HG02642 (cell line): Measurements from ENCODE around the gene CTU2.

Experiments
- ATAC-seq: cut with Tn5 transposase; IDR thresholded peaks from one replicate; pipeline ENCODE4 v1.9.1; 2021; ENCODE audit warnings: mild to moderate bottlenecking; ENCODE audit not compliant: unreplicated experiment, poor library complexity

The CTU2 gene

DNA sequence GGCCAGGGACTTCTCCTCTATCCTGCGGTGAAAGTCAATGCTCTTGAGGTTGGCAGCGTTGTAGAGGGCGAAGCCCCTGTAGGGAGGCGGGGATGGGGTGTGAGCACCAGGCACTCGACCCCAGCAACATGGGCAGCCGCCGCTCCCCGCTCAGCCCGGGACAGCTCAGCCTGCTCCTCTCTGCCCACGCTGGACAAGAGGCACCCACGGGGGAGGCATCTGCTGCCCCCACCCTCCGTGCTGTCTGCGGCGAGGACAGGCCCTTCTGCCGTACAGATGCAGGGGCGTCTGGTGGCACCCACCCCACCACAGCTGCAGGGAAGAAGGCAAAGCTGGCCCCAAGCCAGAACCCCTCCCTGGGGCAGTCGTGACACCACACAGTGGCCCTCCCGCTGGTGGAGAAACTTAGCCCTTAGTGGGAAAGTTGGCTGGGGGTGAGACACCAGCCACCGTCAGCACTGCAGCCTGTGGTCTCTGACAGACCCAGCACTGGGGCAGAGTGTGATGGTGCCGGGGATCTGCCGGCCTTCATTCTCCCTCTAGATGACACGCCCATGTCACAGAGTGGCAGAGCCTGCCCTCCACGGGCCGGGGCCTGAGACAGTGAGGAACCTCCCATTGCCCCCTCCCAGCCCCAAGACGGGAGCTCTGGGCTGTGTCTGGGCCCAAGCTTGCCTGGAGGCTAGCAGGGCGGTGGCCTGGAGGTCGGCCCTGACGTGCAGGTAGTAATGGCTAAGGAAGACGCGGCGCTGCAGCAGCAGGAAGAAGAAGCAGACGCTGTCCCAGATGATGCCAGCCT is 19.5 kb downstream of the CTU2 start:
- ATAC-seq = no peak

DNA sequence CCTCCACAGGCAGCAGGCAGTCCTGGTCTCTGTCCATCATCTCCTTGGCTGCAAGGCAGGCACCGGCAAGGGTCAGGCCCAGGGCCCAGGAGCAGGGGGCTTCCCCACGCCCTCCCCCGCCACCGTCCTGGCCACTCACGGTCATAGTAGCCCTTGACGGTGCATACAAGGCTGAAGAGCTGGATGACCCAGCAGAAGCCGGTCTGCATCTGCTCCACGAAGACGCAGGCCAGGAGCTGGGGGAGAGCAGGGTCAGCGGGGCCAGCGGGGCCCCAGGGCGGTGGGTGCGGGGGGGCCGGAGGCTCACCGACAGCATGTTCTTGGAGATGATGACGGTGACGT is 20.1 kb downstream of the CTU2 start:
- no peak for ATAC-seq

DNA sequence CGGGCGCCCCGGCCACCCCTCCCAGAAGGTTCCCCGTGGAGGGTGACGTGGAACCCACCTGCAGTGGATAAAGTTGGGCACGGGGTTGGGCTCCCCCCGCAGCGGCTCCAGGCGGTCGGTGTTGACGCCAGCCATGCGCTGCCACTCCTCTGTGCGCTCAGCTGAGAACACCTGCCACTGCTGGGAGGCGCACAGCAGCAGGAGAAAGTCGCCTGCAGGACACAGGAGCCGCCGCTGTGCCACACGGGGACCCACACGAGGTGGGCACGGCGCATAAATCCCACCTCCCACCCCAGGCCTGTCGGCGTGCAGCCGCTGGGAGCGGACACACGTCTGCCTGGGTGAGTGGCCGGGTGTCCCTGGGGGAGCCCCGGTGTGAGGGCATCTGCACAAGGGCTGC is 20.7 kb downstream of the CTU2 start:
- ATAC-seq = no peak

DNA sequence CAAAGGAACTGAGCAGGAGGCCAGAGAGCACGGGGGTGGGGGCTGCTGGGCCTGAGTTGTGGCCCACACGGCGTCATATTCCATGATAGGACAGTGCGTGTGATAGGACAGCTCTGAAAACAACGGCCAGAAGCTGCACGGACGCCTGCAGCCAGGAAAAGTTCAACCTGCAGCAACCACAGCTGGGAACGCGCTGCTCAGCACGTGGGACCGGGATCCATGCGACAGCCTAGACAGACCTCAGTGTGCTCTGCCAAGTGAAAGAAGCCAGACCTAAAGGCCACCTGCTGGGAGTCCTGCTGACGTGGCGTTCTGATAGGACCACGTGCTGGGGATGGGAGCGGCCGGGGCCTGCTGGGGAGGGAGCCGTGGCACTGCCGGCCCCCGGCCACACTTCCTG is 21.6 kb downstream of the CTU2 start:
- no peak for ATAC-seq

DNA sequence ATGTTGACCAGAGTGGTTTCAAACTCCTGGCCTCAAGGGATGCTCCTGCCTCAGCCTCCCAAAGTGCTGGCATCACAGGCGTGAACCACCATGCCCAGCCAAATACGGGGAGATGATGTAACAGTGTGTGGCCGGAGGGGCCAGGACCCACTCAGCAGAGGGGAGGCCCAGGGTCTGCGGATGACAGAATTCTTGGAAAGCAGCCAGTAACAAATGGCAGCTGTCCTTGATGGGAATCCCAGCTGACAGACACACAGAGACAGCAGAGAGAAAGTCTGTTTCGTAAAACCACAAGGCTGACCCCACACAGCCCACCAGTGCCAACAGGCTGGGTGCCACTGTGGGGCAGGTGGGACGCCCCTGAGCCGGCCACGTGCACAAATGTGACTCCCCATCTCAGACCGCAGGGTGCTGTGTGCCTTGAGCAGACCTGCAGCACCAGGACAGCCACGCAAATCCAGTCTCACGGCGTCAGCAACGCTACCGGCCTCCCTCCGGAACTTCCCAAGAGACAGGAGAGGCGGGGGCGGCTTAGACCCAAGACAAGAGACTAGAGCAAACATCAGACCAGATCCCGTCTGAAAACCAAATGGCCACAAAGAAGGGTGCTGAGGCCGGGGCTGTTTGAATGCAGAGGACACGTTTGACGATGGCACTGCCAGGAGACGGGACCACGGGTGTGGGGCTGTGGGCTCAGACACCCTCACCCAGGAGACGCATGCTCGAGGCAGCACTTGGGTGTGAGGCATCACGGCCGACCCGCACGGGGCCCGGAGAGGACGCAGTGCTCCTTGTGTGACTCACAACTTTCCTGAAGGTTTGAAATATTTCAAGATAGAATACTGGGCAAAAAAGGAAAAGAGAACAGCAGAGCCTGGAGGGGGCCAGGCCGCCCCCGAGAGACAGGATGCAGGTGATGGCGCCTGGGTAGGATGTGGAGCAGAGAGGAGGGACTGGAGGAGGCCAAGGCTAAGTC is 24.6 kb downstream of the CTU2 start:
- no peak for ATAC-seq

DNA sequence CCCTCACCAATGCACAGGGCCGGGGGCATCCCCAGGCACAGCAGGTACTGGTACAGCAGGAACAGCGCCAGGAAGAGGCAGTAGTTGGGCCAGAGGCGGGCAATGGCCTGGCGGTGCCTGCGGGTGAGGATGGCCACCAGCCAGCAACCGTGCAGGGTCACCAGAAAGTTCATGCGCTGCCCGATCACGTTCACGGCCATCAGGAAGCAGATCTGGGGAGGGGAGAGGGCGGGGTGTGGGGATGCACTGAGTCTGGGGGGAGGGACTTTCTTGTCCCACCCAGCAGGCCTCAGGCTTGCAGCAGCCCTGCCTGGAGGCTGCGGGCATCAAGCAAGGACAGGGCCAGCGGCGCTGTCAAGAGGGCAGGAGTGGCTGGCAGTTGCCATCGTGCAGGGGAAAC is 25.4 kb downstream of the CTU2 start:
- ATAC-seq = no peak

DNA sequence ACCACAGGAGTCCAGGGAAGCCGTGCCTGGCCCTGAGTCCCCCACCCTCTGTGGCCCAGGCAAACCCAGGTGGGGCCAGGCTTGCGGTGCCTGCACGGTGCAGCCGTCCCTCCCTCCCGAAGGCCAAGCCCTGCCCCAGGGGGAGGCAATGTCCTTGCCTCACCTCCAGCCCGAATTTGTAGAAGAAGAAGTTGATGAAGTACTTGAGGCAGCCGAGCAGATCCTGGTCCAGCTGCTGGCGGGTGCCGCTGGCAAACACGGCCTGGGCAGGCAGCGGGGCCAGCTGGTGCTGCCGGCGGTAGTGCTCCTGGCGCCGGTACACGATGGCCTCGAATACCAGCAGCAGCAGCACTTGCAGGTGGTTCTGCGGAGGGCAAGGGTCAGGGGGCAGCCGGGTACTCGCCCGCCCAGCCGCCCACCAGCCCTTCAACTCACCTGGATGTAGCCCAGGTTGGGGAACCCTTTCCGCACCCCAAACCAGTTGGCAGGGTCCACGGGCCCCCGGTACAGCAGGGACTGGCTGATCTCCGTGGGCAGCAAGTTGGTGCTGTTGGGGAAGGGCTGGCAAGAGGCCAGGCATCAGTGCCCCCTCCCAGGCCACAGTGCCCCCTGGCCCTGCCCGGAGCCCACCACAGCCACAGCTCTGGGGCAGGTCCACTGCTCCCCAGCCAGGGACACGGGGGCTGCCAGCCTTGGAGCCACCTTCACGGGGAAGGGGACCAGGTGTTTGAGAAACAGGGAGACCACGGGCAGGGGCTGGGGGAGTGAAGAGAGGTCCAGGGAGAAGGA is 26.1 kb downstream of the CTU2 start:
- ATAC-seq = no peak

DNA sequence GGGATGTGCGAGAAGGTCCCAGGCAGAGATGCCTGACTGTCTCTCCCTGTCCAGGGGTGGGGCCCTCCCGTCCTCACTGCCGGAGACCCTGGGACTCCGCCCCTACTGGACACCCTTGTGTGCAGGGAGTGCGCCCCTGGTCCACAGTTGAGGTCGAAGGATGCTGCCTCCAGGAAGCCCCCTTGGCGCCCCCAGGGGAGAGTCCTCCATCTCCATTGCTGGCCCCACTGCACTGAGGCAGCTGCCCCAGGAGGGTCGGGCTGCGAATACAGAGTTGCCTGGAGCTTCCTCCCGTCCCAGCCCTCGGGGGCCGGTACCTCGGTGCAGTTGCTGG is 26.6 kb downstream of the CTU2 start:
- no peak for ATAC-seq

DNA sequence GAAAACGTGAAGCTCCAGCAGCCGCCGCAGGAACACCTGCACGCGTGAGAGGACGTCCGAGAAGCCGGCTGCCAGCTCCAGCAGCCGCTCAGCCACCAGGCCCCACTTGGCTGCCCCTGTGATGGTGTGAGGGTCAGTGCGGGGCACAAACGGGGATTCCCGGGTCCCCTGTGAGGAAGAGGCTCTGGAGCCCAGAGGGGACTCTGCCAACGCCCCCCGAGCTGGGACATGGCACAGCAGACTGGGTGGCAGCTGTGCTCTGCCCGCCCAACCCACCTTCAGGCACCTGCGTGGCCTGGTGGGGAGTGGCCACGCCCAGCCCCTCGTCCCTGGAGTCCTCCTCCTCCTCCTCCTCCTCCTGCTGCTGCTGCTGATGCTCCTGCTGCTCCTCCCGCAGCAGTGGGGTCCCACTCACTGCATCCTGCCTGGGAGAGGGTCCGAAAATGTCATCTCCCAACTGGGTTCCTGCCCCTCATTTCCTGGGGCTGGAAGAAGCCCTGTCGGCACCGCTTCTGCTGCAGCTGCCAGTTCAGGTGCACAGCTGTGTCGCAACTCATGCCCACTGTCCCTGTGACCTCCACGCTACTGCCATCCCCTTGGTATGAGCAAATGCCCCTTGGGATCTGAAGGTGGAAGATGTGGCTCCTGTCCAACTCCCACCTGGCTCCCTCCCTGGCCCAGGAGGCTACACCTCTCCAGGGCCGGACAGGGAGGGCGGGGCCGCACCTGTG is 27.5 kb downstream of the CTU2 start:
- no peak for ATAC-seq

DNA sequence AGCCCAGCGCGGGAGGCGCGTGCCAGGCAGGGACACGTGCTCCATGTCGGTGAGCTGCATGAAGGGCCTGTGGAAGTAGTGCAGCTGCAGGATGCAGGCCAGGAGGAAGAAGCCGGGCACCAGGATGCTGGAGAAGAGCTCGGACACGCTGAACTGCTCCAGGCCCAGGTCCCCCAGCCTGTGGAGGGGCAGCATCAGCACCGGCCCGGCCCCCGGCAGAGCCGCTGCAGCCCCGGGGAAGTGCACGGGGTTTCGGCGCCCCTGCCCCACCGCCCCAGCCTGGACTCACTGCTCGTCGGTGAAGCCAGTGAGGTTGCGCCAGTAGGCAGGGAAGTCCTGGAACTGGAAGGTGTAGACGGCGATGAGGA is 28.0 kb downstream of the CTU2 start:
- ATAC-seq = no peak

DNA sequence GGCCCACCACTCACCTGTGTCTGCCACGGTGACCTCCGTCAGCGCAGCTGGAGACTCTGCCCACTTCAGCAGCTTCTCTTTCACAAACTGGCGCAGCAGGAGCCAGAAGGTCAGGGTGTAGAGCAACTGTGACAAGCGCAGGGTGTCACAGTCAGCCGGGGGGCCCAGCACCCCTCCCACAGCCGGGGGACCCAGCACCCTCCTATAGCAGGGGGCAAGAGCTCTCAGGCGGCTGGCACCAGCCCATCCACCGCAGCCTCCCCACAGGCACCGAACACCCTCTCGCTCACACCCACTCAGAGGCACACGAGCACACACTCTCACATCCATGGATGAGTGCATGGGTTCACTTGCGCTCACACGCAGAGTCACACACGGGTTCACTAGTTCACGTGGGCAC is 28.8 kb downstream of the CTU2 start:
- no peak for ATAC-seq

DNA sequence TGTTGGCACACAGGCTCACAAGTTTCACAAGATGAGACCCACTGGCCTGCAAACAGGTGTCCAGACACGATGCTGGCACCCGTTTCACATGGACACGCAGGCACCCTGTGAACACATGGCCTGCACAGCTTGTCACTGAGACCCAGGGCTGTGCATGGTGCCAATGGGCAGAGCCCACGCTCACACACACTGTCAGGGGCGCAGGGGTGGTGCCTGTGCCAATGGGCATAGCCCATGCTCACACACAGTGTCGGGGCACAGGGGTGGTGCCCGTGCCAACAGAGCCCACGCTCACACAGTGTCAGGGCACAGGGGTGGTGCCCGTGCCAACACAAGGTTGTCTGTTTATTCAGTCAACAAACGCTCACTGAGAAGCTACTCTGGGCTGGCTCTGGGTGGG is 29.3 kb downstream of the CTU2 start:
- no peak for ATAC-seq

DNA sequence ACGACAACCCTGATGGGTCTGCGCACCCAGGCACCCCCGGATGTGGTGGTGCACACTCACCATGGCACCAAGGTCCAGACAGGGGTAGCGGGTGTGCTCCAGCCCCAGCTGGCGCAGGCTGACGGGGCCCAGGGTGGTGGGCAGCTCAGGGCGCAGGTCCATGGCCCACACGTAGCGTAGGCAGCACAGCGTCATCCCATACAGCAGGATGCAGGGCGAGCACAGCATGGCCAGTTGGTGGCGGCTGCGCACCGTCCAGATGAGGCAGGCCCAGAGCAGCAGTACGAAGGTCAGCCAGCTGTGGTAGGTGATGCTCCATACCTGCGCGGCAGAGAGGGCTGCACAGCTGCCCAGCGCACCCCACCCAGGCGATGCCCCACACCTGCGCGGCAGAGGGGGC is 29.8 kb downstream of the CTU2 start:
- ATAC-seq = no peak

DNA sequence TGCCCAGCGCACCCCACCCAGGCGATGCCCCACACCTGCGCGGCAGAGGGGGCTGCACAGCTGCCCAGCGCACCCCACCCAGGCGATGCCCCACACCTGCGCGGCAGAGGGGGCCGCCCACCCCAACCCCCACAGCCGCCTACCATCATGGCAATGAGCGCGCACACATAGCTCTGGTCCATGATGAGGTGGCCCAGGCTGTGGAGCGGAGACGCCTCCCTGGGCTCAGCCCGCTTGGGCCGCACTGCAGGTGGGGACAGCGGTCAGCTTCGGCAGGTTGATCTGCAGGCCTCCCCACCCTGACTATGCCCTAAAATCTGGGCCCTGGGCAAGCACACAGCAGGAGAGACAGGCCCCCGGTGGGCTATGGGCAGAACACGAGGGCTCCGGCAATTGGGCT is 30.2 kb downstream of the CTU2 start:
- no peak for ATAC-seq

DNA sequence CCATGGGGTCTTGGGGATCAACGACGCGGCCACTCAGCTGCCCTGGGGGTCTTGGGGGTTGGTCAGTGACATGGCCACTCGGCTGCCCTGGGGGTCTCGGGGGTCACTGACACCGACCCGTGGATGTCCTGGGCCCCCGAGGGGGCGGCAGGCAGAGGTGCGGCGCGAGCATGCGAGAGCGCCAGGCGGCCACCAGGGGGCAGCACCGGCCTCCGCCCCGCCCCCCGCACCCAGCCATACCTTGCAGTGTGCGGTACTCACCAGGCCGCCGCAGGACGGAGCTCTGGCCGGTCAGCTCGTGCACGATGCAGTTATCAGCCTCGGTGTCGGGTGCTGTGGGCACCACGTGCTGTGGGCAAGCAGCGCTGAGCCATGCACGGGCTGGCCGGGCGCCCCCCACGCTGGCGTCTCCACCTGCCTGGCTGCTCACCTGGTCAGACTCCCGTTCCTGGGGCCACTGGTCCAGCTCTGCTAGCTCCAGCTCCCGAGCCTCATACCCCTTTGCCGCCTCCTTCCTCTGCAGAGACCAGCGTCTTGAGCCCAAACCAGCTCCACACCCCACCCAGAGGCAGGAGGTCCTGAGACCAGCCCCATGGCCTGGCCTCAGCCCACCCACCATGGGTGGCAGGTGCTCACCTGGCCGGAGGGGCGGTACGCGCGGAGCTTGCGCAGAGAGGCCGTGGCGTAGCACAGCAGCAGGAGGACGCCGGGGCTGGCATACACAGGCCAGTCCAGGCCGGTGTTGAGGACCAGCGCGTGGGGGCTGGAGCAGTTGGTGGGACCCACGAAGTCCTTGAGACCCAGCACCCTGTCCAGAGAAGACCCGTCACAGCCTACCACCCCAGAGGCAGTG is 31.2 kb downstream of the CTU2 start:
- peak; percentile 46 for ATAC-seq

DNA sequence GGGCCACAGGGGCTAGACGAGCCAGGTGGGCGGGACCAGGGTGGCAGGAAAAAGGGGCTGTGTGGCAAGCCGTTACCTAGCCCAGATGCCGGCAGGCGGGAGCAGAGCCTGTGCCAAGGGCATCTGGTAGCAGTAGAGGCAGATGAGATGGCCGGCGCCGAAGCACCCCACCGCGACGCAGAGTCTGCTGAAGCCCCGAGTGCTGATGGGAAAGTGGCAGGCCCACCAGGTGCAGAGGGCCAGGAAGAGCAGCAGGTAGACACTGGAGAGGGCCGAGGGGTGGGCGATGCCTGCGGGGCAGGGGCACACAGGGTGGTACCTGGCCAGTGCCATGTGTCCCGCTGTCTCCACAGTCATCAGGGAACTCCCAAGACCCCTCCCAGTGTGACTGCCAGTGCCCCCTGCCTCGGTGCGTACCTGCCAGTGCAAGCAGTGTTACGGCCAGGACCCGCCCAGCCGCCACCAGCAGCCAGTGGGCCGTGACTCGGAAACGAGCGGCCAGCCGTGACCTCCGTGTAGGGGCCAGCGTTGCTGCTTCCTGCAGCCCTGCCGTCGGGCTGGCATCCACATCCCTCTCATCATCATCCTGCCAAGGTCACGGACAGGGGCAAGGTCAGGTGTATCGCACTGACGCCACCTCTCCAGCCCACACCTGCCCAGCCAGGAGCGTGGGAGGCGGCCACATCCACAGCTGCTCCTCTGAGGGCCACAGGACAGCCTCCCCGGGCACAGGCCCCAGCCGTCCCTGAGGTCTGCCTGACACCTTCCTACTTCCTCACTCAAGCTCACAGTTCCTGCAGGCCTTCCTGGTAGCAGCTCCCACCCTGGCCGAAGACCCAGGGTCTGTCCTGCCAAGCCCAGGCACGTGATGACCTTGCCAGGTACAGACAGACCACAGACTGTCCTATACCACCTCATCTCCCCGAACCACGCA is 32.1 kb downstream of the CTU2 start:
- ATAC-seq = no peak

DNA sequence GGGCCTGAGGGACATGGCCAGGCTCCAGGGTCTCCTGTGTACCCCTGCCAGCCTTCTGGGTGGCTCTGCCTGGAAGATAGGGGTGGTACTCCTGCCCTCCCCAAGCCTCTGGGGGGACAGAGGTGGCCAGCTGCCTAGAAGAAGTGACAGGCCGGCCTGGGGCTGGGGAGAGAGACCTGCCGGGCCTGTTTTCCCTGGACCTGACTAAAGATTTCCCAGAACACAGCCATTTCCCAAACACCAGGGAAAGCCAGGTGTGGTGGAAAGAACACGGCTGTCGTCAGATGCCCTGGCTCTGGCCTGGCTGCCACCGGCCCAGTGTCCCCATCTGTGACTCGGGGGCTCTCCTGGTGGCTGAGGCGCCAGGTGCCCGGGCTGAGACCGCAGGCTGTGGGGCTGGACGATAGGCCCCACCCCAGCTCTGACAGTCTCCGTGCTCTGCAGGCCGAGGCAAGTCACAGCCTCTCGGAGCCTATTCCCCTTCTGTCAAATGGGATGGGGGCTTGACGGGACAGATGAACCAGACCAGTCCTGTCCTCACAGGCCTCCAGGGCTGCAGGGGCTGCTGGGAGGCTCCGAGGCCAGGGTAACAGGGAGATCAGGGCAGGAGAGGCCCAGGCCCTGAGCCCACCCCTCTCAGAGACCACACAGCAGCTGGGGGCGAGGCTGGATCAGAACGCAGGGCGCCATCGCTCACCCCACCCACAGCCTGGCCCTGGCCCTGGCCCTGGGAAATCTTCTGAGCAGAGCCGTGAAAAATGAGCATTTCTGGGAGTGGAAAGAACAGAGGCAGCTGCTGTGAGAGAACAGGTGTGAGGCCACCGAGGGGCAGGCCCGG is 33.1 kb downstream of the CTU2 start:
- ATAC-seq = no peak
